ENCODE results near the gene C3orf62. TPM values are rescaled to one million over a fixed set of nuclear protein-coding genes. Genes with fewer than 3 reads are reported as not detected.
A peak's percentile ranks its signal among the peaks of the same experiment; 100 is the strongest.

Gene C3orf62
- total RNA-seq (ENCODE audit: low replicate concordance), result 1.3 and 2.9 TPM in 2 replicates

DNA sequence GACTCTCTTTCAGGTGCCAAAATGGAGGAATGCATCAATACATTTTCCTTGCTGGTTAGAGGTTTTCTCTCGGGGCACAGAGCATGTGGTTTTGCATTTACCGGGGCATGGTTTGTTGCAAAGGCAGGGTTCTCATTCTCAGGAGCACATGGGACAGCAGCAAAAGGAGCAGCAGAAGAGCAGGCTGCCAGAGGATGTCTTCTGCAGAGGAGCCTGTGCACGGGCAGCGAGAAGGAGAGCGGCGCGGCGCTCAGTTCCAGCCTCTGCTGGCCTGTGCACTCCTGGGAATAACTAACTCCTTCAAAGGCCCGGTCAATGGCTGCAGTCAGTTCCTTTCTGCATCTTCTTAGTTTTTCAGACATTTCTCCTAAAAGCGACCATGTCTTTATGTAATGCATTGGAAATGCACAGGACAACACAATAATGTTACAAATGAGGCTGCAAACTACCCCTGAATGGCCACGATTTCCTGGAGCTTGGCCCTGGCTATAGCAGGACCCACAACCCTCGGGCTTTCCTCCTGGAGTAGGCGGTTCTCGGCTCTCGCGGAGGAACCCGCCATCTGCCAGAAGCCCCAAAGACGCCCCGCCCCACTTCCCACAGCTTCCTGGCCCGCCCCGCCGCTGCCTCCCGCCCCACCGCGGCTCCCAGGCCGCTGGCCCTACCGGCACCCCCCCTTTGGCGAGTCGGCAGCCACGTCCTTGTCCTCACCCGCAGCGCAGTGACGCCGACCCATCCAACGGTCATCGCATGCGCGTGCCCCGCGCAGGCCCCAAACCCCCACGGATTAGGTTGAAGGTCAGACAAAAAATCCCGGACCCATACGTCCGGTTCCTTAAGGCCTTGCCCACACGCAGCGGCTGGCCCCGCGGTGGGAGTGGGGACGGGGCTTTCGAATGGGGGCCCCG, at the start of gene C3orf62:
C3orf62 (minus strand) TSS at position 758 of the 908 bp plus-strand sequence; CDS start at position 398, 360 bp downstream.
- TF ChIP-seq, protein P1, sequence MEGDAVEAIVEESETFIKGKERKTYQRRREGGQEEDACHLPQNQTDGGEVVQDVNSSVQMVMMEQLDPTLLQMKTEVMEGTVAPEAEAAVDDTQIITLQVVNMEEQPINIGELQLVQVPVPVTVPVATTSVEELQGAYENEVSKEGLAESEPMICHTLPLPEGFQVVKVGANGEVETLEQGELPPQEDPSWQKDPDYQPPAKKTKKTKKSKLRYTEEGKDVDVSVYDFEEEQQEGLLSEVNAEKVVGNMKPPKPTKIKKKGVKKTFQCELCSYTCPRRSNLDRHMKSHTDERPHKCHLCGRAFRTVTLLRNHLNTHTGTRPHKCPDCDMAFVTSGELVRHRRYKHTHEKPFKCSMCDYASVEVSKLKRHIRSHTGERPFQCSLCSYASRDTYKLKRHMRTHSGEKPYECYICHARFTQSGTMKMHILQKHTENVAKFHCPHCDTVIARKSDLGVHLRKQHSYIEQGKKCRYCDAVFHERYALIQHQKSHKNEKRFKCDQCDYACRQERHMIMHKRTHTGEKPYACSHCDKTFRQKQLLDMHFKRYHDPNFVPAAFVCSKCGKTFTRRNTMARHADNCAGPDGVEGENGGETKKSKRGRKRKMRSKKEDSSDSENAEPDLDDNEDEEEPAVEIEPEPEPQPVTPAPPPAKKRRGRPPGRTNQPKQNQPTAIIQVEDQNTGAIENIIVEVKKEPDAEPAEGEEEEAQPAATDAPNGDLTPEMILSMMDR (IDR thresholded peaks at IDR 0.05; ENCODE audit: insufficient read depth, low read length), result no peak
- peak within 1 kb of the TSS; percentile 64 for H3K4me3 ChIP-seq (ENCODE audit: low read depth, low read length)
- peak; percentile 79 for DNase-seq (ENCODE audit: low read depth)

DNA sequence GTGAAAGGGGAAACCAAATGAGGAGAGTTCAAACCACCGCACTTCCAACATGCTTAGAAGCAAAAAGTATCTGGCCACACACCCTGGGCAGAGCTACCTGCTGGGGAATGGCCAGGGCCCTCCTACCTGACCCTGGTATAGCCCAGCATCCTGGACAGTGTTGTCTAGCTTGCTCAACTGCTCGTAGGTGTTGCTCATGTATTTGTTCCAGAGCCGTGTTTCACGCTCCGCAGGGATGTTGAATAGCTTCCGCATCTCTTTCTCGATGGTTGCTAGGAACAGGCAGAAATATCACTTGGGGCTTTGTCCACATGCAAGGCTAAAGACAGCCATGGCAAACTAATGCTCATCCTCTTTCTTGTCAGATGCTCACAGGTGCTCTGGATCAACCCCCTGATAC, 47.7 kb upstream of the C3orf62 start:
- DNase-seq (ENCODE audit: low read depth), result no peak
- TF ChIP-seq, protein P1 (IDR thresholded peaks at IDR 0.05; ENCODE audit: insufficient read depth, low read length), result no peak
- no peak overlapping the region for H3K4me3 ChIP-seq (ENCODE audit: low read depth, low read length)

DNA sequence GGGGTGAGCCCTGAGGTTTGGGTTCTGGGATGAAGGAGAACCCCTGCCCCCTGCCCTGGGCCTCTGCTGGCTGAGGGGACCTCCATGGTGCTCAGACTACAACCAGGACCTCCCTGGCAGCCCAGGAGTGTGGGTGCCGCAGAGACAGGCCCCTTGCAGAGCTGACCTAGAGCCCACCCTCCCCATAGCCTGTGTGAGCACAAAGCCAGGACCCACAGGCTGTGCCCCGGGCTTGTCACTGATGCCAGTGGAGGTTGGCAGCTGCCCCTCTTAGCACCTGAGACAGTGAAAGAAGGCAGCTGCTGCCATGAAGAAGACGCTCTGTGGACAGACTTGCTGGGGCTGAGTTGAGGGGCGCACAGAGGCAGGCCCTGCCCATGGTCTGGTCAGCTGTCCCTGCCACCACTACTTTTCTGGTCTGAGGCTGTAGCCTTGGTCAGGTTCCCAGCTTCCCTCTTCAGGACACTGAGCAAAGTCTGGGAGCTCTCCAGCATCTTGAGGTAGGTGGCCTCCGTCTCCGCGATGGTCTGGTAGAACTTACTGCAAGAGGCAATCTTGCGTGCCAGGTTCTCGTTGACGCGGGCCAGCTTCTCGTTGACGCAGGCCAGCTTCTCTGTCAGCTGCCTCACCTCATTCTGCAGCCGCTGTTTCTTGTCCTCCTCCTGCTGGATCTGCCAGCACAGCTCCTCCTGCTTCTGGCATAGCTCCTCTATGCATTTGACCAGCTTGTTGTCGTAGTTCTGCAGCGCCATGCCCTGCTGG, 39.8 kb upstream of the C3orf62 start:
- no peak overlapping the region for H3K4me3 ChIP-seq (ENCODE audit: low read depth, low read length)
- TF ChIP-seq, protein P1 (IDR thresholded peaks at IDR 0.05; ENCODE audit: insufficient read depth, low read length), result no peak
- no peak for DNase-seq (ENCODE audit: low read depth)

GRCh38 chr3:49313896-49314688, 37.1 kb upstream of the C3orf62 start:
- DNase-seq (ENCODE audit: low read depth), result peak; percentile 46
- TF ChIP-seq, protein P1 (IDR thresholded peaks at IDR 0.05; ENCODE audit: insufficient read depth, low read length), result no peak
- no peak overlapping the region for H3K4me3 ChIP-seq (ENCODE audit: low read depth, low read length)

GRCh38 chr3:49311283-49311682, 34.3 kb upstream of the C3orf62 start:
- TF ChIP-seq, protein P1 (IDR thresholded peaks at IDR 0.05; ENCODE audit: insufficient read depth, low read length), result no peak
- DNase-seq (ENCODE audit: low read depth), result no peak
- no peak overlapping the region for H3K4me3 ChIP-seq (ENCODE audit: low read depth, low read length)

GRCh38 chr3:49310677-49311076, 33.6 kb upstream of the C3orf62 start:
- DNase-seq (ENCODE audit: low read depth), result no peak
- TF ChIP-seq, protein P1 (IDR thresholded peaks at IDR 0.05; ENCODE audit: insufficient read depth, low read length), result no peak
- H3K4me3 ChIP-seq (ENCODE audit: low read depth, low read length), result no peak overlapping the region

Data from fibroblast of the aortic adventitia (primary cell).